ENCODE measurements around the gene PRRT3.
A peak's percentile ranks its signal among the peaks of the same experiment; 100 is the strongest.
"Not testable (repeated sequence)": the region's sequence is repeated elsewhere in the genome, so short reads cannot be mapped to it uniquely, and the experiment has no call there.

PRRT3 gene

GRCh38 chr3:9947025-9947995 is 4.9 kb downstream of the PRRT3 start:
- DNase-seq = no peak

GRCh38 chr3:9946112-9947024 is 5.8 kb downstream of the PRRT3 start:
- peak; percentile 79 for DNase-seq

DNA sequence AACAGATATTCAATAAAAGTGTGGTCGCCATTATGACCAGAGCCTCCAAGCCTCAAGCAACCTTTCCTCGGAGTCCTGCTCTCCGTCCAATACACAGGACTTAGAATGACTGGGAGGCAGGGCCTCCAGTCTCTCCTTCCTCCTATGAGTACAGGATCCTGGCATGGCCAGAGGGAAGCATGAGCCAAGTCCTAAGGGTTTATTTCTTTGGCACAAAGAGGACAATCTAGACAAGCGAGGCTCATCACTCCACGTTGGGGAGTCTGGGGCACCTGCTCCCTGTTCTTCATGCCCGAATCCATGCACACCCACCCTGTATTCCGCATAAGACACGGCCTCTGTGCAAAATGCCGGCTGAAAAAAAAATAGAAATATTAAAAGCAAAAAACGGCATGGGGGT is 6.8 kb downstream of the PRRT3 start:
- no peak for DNase-seq

- DNase-seq = no peak
These were observed 7.9 kb downstream of the PRRT3 start for GRCh38 chr3:9944271-9944670.

- DNase-seq = no peak
These were observed 9.1 kb downstream of the PRRT3 start for GRCh38 chr3:9942934-9943690.

GRCh38 chr3:9942164-9942563 is 10.0 kb downstream of the PRRT3 start:
- DNase-seq = no peak

DNA sequence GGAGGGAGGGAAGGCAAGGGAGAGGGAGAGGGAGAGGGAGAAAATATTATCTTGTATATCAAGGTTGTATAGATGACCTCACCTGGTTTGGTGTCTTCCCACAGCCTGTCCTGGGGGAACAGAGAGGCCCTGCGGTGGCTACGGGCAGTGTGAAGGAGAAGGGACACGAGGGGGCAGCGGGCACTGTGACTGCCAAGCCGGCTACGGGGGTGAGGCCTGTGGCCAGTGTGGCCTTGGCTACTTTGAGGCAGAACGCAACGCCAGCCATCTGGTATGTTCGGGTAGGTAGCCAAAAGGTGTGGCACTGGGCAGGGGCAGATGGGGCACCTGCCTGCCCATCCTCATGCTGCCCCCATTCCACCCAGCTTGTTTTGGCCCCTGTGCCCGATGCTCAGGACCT is 11.5 kb downstream of the PRRT3 start:
- DNase-seq = no peak

DNA sequence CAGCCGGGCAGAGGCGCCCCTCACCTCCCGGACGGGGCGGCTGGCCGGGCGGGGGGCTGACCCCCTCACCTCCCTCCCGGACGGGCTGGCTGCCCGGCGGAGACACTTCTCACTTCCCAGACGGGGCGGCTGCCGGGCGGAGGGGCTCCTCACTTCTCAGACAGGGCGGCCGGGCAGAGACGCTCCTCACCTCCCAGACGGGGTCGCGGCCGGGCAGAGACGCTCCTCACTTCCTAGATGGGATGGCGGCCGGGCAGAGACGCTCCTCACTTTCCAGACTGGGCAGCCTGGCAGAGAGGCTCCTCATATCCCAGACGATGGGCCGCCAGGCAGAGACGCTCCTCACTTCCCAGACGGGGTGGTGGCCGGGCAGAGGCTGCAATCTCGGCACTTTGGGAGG is 12.3 kb downstream of the PRRT3 start:
- DNase-seq = not testable (repeated sequence)

DNA sequence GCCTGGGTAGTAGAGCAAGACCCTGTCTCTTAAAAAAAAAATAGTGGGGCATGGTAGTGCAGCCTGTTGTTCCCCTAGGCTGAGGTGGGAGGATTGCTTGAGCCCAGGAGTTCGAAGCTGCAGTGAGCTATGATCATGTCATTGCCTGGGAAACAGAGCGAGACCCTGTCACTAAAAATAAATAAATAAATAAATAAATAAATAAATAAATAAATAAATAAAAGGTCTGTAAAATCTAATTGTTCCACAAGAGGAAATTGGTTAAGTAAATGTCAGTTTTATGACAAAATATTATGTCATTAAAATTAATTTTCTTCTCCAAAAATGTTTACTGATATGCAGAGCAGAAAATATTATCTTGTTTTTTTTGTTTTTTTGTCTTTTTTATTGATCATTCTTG is 13.2 kb downstream of the PRRT3 start:
- DNase-seq = no peak

DNA sequence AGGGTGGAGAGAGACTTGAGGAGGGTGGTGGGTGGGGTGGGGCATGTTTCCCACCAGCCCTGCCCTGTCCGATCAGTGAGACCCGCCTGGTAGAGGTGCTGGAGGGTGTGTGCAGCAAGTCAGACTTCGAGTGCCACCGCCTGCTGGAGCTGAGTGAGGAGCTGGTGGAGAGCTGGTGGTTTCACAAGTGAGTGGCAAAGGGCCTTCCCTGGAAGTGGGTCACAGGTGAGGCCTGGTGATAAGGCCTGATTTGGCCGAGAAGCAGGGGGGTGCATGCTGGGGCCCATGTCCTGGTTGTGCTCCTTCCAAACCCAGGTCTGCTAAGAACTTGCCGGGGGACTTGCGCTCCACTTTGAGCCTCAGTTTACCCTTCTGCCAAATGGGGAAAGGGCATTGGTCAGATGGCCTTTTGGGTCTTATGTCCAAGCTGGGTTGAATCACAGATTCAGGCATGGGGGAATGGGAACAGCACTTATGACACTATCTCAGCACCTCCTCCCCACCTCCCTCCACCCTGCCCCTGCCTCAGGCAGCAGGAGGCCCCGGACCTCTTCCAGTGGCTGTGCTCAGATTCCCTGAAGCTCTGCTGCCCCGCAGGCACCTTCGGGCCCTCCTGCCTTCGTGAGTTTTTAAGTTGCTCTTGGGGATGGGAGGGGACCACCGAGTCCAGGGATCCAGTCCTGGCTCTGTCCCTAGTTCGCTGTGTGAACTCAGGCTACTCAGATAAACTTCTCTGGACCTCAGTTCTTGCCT is 14.5 kb downstream of the PRRT3 start:
- peak; percentile 43 for DNase-seq

GRCh38 chr3:9935966-9936510 is 16.2 kb downstream of the PRRT3 start:
- no peak for DNase-seq

DNA sequence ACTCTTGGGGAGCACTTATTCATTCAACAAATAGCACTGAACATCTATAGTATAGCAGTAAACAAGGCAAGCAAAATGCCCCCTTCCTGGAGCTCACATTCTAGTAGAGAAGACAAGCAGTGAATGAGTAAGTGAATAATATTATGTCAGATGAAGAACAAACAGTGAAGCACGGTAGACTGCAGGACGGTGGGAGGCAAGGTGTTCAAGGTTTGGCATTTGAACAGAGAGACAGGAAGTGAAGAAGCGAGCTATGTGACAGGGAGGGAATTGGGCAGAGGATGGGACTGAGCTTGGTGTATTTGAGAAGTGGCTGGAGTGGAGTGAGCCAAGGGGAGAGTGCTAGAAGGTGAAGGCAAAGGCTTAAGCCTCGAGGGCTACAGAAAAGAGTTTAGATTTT is 17.2 kb downstream of the PRRT3 start:
- DNase-seq = no peak

- no peak for DNase-seq
These were observed 18.0 kb downstream of the PRRT3 start for GRCh38 chr3:9934235-9934621.

- peak; percentile 96 for DNase-seq
These were observed 18.5 kb downstream of the PRRT3 start, which contains the start of gene CRELD1 for GRCh38 chr3:9933561-9934234. Gene CRELD1 (plus strand): TSS chr3:9933834. CDS start chr3:9934439, 605 bp downstream.

GRCh38 chr3:9932843-9933560 is 19.2 kb downstream of the PRRT3 start:
- peak; percentile 85 for DNase-seq

GRCh38 chr3:9932535-9932842 is 19.7 kb downstream of the PRRT3 start:
- no peak for DNase-seq

GRCh38 chr3:9930804-9931418 is 21.3 kb downstream of the PRRT3 start:
- peak; percentile 43 for DNase-seq

DNA sequence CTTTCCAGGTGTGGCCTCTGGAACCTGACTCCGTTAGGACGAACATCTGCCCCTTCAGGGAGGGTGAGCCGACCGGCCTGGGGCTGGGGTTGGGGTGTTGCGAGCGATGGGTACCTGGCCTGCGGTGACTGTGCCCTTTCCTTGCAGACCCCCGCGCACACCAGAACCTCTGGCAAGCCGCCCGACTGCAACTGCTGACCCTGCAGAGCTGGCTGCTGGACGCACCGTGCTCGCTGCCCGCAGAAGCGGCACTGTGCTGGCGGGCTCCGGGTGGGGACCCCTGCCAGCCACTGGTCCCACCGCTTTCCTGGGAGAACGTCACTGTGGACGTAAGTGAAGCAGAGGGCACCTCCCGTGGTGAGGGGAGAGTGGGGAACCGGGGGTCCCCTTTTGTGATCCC is 24.1 kb downstream of the PRRT3 start:
- DNase-seq = no peak

DNA sequence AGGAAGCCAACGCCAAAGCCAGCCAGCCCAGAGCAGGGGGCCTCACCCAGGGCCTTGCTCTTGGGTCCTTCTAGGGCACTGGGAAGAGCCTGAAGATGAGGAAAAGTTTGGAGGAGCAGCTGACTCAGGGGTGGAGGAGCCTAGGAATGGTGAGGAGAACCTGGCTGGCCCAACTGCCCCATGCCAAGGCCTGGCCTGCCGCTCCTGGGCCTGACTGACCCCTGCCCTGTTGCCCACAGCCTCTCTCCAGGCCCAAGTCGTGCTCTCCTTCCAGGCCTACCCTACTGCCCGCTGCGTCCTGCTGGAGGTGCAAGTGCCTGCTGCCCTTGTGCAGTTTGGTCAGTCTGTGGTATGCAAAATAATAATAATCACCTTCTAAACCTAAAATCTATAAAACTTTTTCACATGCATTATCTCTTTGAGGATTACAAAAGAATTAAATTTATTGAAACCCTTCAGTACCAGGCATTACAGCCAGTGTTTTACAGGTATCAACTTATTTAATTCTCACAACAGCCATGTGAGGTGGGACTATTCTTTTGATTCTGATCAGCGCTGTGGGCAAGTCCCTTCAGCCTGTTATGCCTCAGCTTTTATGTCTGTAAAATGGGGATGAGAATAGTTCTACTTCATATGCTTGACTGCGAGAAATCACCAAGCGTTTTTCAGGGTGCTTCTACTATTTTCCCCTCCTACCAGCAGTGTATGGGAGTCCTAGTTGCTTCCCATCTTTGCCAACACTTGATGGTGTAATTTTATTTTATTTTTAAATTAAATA is 33.8 kb downstream of the PRRT3 start:
- DNase-seq = no peak
